HEK293 (cell line): ENCODE results near the gene IL17REL.
A peak's percentile ranks its signal among the peaks of the same experiment; 100 is the strongest.

ENCODE experiments used
- BCL11A ChIP-seq: fragments of 450-650 bp; formaldehyde crosslinking; IDR thresholded peaks from 2 replicates; pipeline ENCODE4 v1.5.1; 2016; ENCODE audit warnings: low read depth, missing biosample characterization, missing genetic modification characterization
- HOXA7 ChIP-seq: sonication (generic); formaldehyde crosslinking; IDR thresholded peaks from 2 replicates; pipeline ENCODE4 v1.8.1; 2022; ENCODE audit warnings: missing genetic modification reagents, borderline replicate concordance
- HOXD13 ChIP-seq: sonication (generic); formaldehyde crosslinking; IDR thresholded peaks from 2 replicates; pipeline ENCODE4 v1.8.0; 2022; ENCODE audit warnings: missing genetic modification reagents, borderline replicate concordance
- KLF7 ChIP-seq: fragments of 450-650 bp; formaldehyde crosslinking; IDR thresholded peaks from 2 replicates; pipeline ENCODE4 v1.5.1; 2016; ENCODE audit warnings: missing biosample characterization, missing genetic modification characterization, borderline replicate concordance
- OSR2 ChIP-seq: fragments of 450-650 bp; formaldehyde crosslinking; IDR thresholded peaks from 2 replicates; pipeline ENCODE4 v1.5.1; 2016; ENCODE audit warnings: missing biosample characterization, missing genetic modification characterization
- SP2 ChIP-seq: fragments of 450-650 bp; formaldehyde crosslinking; IDR thresholded peaks from 2 replicates; pipeline ENCODE4 v1.5.1; 2016; ENCODE audit warnings: missing biosample characterization, missing genetic modification characterization
- ZNF121 ChIP-seq: fragments of 450-650 bp; formaldehyde crosslinking; IDR thresholded peaks from 2 replicates; pipeline ENCODE4 v1.5.1; 2016; ENCODE audit warnings: missing biosample characterization, missing genetic modification characterization
- ZNF311 ChIP-seq: fragments of 450-650 bp; formaldehyde crosslinking; IDR thresholded peaks from 2 replicates; pipeline ENCODE4 v1.5.1; 2017; ENCODE audit warnings: missing biosample characterization, missing genetic modification characterization, borderline replicate concordance
- ZNF37A ChIP-seq: fragments of 450-650 bp; IDR thresholded peaks from 2 replicates; pipeline ENCODE4 v1.5.1; 2018; ENCODE audit warnings: missing biosample characterization, missing genetic modification characterization
- ZNF473 ChIP-seq: fragments of 450-650 bp; formaldehyde crosslinking; IDR thresholded peaks from 2 replicates; pipeline ENCODE4 v1.5.1; 2017; ENCODE audit warnings: missing biosample characterization, missing genetic modification characterization
- ZNF549 ChIP-seq: fragments of 450-650 bp; IDR thresholded peaks from 2 replicates; pipeline ENCODE4 v1.5.1; 2018; ENCODE audit warnings: missing biosample characterization, missing genetic modification characterization, mild to moderate bottlenecking, inconsistent platforms, moderate library complexity
- ZNF555 ChIP-seq: fragments of 450-650 bp; formaldehyde crosslinking; conservative IDR thresholded peaks from 2 replicates; pipeline ENCODE4 v1.5.1; 2017; ENCODE audit warnings: missing biosample characterization, mild to moderate bottlenecking, missing genetic modification characterization, inconsistent platforms
- ZNF558 ChIP-seq: fragments of 450-650 bp; formaldehyde crosslinking; IDR thresholded peaks from 2 replicates; pipeline ENCODE4 v1.5.1; 2016; ENCODE audit warnings: missing biosample characterization, missing genetic modification characterization
- ZNF585B ChIP-seq: fragments of 450-650 bp; formaldehyde crosslinking; IDR thresholded peaks from 2 replicates; pipeline ENCODE4 v1.5.1; 2016; ENCODE audit warnings: missing biosample characterization, missing genetic modification characterization
- ZNF639 ChIP-seq: fragments of 450-650 bp; formaldehyde crosslinking; IDR thresholded peaks from 2 replicates; pipeline ENCODE4 v1.5.1; 2016; ENCODE audit warnings: missing biosample characterization, missing genetic modification characterization
- ZNF660 ChIP-seq: fragments of 450-650 bp; IDR thresholded peaks from 2 replicates; pipeline ENCODE4 v1.5.1; 2018; ENCODE audit warnings: missing biosample characterization, mild to moderate bottlenecking, missing genetic modification characterization
- ZNF707 ChIP-seq: fragments of 450-650 bp; formaldehyde crosslinking; IDR thresholded peaks from 2 replicates; pipeline ENCODE4 v1.5.1; 2016; ENCODE audit warnings: missing biosample characterization, missing genetic modification characterization
- ZNF785 ChIP-seq: fragments of 450-650 bp; formaldehyde crosslinking; IDR thresholded peaks from 2 replicates; pipeline ENCODE4 v1.5.1; 2016; ENCODE audit warnings: missing biosample characterization, missing genetic modification characterization
- ZSCAN23 ChIP-seq: fragments of 450-650 bp; formaldehyde crosslinking; IDR thresholded peaks from 2 replicates; pipeline ENCODE4 v1.5.1; 2016; ENCODE audit warnings: missing biosample characterization, missing genetic modification characterization
- ZXDB ChIP-seq: fragments of 450-650 bp; formaldehyde crosslinking; IDR thresholded peaks from 2 replicates; pipeline ENCODE4 v1.5.1; 2016; ENCODE audit warnings: missing biosample characterization, missing genetic modification characterization
- TF ChIP-seq, protein P1 (sequence below): fragments of 450-650 bp; formaldehyde crosslinking; IDR thresholded peaks from 2 replicates; pipeline ENCODE4 v1.5.1; 2016; ENCODE audit warnings: missing biosample characterization, missing genetic modification characterization
- TF ChIP-seq, protein P2 (sequence below): IDR thresholded peaks from 2 replicates; pipeline ENCODE4 v1.6.1; 2011; ENCODE audit warnings: mild to moderate bottlenecking, low read depth, low read length, borderline replicate concordance
- TF ChIP-seq, protein P3 (sequence below): fragments of 450-650 bp; formaldehyde crosslinking; optimal IDR thresholded peaks from 2 replicates; pipeline ENCODE3; 2016; ENCODE audit warnings: missing biosample characterization, mild to moderate bottlenecking, missing genetic modification characterization
- TF ChIP-seq, protein P4 (sequence below): fragments of 450-650 bp; formaldehyde crosslinking; IDR thresholded peaks from 2 replicates; pipeline ENCODE4 v1.5.1; 2016; ENCODE audit warnings: missing biosample characterization, missing genetic modification characterization
- TF ChIP-seq, protein P5 (sequence below): fragments of 450-650 bp; formaldehyde crosslinking; IDR thresholded peaks from 2 replicates; pipeline ENCODE4 v1.5.1; 2016; ENCODE audit warnings: missing biosample characterization, missing genetic modification characterization
- TF ChIP-seq, protein P6 (sequence below): fragments of 450-650 bp; formaldehyde crosslinking; IDR thresholded peaks from 2 replicates; pipeline ENCODE4 v1.5.1; 2017; ENCODE audit warnings: missing biosample characterization, missing genetic modification characterization

Gene IL17REL

DNA sequence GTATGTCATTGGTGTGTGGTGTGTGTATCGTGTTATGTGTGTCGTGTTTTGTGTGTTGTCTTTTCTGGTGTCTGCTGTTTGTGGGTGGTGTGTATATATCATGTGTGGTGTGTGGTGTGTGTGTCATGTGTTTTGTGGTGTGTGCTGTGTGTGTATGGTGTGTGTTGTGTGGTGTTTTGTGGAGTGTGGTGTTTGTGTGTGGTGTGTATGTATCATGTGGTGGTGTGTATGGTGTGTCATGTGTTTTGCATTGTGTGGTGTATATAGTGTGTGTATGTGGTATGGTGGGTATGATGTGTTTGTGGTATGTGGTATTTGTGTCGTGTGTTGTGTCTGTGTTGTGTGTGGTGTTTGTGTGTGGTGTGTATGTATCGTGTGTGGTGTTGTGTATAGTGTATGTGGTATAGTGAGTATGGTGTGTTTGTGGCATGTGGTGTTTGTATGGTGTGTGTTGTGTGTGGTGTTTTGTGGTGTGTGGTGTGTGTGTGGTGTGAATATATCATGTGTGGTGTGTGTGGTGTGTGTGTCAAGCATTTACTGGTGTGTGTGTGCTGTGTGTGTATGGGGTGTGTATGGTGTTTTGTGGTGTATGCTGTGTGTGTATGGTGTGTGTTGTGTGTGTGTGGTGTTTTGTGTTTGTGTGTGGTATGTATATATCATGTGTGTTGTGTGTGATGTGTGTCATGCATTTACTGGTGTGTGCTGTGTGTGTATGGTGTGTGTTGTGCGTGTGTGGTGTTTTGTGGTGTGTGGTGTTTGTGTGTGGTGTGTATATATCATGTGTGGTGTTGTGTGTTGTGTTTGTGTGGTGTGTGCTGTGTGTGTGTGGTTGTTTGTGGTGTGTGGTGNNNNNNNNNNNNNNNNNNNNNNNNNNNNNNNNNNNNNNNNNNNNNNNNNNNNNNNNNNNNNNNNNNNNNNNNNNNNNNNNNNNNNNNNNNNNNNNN lies 39.3 kb downstream of the IL17REL start (continued):
- TF ChIP-seq, protein P1, sequence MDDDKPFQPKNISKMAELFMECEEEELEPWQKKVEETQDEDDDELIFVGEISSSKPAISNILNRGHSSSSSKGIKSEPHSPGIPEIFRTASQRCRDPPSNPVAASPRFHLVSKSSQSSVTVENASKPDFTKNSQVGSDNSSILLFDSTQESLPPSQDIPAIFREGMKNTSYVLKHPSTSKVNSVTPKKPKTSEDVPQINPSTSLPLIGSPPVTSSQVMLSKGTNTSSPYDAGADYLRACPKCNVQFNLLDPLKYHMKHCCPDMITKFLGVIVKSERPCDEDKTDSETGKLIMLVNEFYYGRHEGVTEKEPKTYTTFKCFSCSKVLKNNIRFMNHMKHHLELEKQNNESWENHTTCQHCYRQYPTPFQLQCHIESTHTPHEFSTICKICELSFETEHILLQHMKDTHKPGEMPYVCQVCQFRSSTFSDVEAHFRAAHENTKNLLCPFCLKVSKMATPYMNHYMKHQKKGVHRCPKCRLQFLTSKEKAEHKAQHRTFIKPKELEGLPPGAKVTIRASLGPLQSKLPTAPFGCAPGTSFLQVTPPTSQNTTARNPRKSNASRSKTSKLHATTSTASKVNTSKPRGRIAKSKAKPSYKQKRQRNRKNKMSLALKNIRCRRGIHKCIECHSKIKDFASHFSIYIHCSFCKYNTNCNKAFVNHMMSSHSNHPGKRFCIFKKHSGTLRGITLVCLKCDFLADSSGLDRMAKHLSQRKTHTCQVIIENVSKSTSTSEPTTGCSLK (tag by site-specific recombination), result no peak
- TF ChIP-seq ZNF555 (tag by site-specific recombination), result no peak
- TF ChIP-seq ZNF121 (tag by site-specific recombination), result no peak
- TF ChIP-seq, protein P2, sequence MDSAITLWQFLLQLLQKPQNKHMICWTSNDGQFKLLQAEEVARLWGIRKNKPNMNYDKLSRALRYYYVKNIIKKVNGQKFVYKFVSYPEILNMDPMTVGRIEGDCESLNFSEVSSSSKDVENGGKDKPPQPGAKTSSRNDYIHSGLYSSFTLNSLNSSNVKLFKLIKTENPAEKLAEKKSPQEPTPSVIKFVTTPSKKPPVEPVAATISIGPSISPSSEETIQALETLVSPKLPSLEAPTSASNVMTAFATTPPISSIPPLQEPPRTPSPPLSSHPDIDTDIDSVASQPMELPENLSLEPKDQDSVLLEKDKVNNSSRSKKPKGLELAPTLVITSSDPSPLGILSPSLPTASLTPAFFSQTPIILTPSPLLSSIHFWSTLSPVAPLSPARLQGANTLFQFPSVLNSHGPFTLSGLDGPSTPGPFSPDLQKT, result no peak
- TF ChIP-seq HOXA7 (CRISPR knock-in tag), result no peak
- no peak for TF ChIP-seq KLF7
- no peak; the same call in none of the 2 replicates for TF ChIP-seq ZNF639 (tag by site-specific recombination)
- TF ChIP-seq ZNF37A (tag by site-specific recombination), result no peak
- TF ChIP-seq ZNF311, result peak; percentile 15; the same call in 1 of the 2 replicates
- peak; percentile 41; the same call in 1 of the 2 replicates for TF ChIP-seq ZSCAN23 (tag by site-specific recombination)
- no peak for TF ChIP-seq HOXD13 (CRISPR knock-in tag)
- TF ChIP-seq ZXDB (tag by site-specific recombination), result no peak
- TF ChIP-seq, protein P3, sequence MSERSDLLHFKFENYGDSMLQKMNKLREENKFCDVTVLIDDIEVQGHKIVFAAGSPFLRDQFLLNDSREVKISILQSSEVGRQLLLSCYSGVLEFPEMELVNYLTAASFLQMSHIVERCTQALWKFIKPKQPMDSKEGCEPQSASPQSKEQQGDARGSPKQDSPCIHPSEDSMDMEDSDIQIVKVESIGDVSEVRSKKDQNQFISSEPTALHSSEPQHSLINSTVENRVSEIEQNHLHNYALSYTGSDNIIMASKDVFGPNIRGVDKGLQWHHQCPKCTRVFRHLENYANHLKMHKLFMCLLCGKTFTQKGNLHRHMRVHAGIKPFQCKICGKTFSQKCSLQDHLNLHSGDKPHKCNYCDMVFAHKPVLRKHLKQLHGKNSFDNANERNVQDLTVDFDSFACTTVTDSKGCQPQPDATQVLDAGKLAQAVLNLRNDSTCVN (tag by site-specific recombination), result no peak
- no peak for TF ChIP-seq ZNF558 (tag by site-specific recombination)
- peak; percentile 56; the same call in 1 of the 2 replicates for TF ChIP-seq ZNF785
- TF ChIP-seq, protein P4, sequence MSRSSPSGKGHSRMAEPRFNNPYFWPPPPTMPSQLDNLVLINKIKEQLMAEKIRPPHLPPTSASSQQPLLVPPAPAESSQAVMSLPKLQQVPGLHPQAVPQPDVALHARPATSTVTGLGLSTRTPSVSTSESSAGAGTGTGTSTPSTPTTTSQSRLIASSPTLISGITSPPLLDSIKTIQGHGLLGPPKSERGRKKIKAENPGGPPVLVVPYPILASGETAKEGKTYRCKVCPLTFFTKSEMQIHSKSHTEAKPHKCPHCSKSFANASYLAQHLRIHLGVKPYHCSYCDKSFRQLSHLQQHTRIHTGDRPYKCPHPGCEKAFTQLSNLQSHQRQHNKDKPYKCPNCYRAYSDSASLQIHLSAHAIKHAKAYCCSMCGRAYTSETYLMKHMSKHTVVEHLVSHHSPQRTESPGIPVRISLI (tag by site-specific recombination), result no peak
- TF ChIP-seq ZNF585B, result no peak
- TF ChIP-seq ZNF549, result no peak
- TF ChIP-seq ZNF660 (tag by site-specific recombination), result no peak
- TF ChIP-seq, protein P5, sequence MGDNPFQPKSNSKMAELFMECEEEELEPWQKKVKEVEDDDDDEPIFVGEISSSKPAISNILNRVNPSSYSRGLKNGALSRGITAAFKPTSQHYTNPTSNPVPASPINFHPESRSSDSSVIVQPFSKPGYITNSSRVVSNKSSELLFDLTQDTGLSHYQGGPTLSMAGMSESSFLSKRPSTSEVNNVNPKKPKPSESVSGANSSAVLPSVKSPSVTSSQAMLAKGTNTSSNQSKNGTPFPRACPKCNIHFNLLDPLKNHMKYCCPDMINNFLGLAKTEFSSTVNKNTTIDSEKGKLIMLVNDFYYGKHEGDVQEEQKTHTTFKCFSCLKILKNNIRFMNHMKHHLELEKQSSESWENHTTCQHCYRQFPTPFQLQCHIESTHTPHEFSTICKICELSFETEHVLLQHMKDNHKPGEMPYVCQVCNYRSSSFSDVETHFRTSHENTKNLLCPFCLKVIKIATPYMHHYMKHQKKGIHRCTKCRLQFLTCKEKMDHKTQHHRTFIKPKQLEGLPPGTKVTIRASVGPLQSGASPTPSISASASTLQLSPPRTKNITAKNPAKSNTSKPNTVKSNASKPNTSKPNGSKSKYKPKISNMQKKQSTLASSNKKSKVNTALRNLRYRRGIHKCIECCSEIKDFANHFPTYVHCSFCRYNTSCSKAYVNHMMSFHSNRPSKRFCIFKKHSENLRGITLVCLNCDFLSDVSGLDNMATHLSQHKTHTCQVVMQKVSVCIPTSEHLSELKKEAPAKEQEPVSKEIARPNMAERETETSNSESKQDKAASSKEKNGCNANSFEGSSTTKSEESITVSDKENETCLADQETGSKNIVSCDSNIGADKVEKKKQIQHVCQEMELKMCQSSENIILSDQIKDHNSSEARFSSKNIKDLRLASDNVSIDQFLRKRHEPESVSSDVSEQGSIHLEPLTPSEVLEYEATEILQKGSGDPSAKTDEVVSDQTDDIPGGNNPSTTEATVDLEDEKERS (tag by site-specific recombination), result no peak
- TF ChIP-seq ZNF707, result peak; percentile 8; the same call in 1 of the 2 replicates
- TF ChIP-seq, protein P6, sequence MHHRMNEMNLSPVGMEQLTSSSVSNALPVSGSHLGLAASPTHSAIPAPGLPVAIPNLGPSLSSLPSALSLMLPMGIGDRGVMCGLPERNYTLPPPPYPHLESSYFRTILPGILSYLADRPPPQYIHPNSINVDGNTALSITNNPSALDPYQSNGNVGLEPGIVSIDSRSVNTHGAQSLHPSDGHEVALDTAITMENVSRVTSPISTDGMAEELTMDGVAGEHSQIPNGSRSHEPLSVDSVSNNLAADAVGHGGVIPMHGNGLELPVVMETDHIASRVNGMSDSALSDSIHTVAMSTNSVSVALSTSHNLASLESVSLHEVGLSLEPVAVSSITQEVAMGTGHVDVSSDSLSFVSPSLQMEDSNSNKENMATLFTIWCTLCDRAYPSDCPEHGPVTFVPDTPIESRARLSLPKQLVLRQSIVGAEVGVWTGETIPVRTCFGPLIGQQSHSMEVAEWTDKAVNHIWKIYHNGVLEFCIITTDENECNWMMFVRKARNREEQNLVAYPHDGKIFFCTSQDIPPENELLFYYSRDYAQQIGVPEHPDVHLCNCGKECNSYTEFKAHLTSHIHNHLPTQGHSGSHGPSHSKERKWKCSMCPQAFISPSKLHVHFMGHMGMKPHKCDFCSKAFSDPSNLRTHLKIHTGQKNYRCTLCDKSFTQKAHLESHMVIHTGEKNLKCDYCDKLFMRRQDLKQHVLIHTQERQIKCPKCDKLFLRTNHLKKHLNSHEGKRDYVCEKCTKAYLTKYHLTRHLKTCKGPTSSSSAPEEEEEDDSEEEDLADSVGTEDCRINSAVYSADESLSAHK (tag by site-specific recombination), result no peak
- TF ChIP-seq OSR2 (tag by site-specific recombination), result peak; percentile 45; the same call in 1 of the 2 replicates
- TF ChIP-seq ZNF473 (tag by site-specific recombination), result no peak
- TF ChIP-seq BCL11A (tag by site-specific recombination), result no peak
- no peak for TF ChIP-seq SP2 (tag by site-specific recombination)
